Activated T-cell treated with anti-CD3 and anti-CD28 coated beads for 48 hours (primary cell): ENCODE measurements around the gene U2AF1L4.
A peak's percentile ranks its signal among the peaks of the same experiment; 100 is the strongest.

Source experiments
- DNase-seq: peaks from one replicate; pipeline ENCODE4 v3.0.0-alpha.2; 2020; ENCODE audit warnings: low read depth

U2AF1L4 gene

GRCh38 chr19:35740423-35741202 lies 4.6 kb downstream of the U2AF1L4 start:
- DNase-seq: peak; percentile 94

- no peak for DNase-seq
Measured at GRCh38 chr19:35740108-35740422, 5.2 kb downstream of the U2AF1L4 start.

GRCh38 chr19:35739275-35740107 lies 5.7 kb downstream of the U2AF1L4 start:
- no peak for DNase-seq

GRCh38 chr19:35738887-35739229 lies 6.4 kb downstream of the U2AF1L4 start:
- DNase-seq: no peak

- no peak for DNase-seq
Measured at GRCh38 chr19:35738021-35738886, 7.0 kb downstream of the U2AF1L4 start.

GRCh38 chr19:35736913-35737886 lies 8.0 kb downstream of the U2AF1L4 start:
- DNase-seq: no peak

GRCh38 chr19:35734889-35735288 lies 10.3 kb downstream of the U2AF1L4 start:
- no peak for DNase-seq

GRCh38 chr19:35734273-35734672 lies 10.9 kb downstream of the U2AF1L4 start:
- no peak for DNase-seq

GRCh38 chr19:35733180-35734125 lies 11.8 kb downstream of the U2AF1L4 start:
- no peak for DNase-seq

GRCh38 chr19:35732540-35733179 lies 12.6 kb downstream of the U2AF1L4 start:
- DNase-seq: no peak

GRCh38 chr19:35731779-35732405 lies 13.3 kb downstream of the U2AF1L4 start:
- no peak for DNase-seq

GRCh38 chr19:35731353-35731752 lies 13.9 kb downstream of the U2AF1L4 start:
- no peak for DNase-seq

GRCh38 chr19:35730326-35730725 lies 14.9 kb downstream of the U2AF1L4 start:
- no peak for DNase-seq

GRCh38 chr19:35729763-35730162 lies 15.5 kb downstream of the U2AF1L4 start:
- DNase-seq: no peak

- DNase-seq: no peak
Measured at GRCh38 chr19:35729021-35729420, 16.2 kb downstream of the U2AF1L4 start.

- DNase-seq: no peak
Measured at GRCh38 chr19:35727956-35728706, 17.1 kb downstream of the U2AF1L4 start.

- DNase-seq: no peak
Measured at GRCh38 chr19:35727053-35727955, 17.9 kb downstream of the U2AF1L4 start.
